PC-9 (cell line): ENCODE data around the gene FSHB. TPM values are rescaled to one million over a fixed set of nuclear protein-coding genes. Genes with fewer than 3 reads are reported as not detected.

Experiments used
- BruUV-seq: library from RNA; stranded (reverse); fragments of 400-500 nt; replicated peaks from 2 replicates; lab custom pipeline; 2021; lab: Mats Ljungman, UMichigan
- CTCF ChIA-PET: fragments of 300-600 bp; sonication (Branson Sonifier 250); formaldehyde crosslinking; loops from one replicate; lab custom pipeline; 2022; ENCODE audit warnings: antibody characterized with exemption; lab: Charles Lee
- POLR2A ChIA-PET: fragments of 300-600 bp; sonication (Branson Sonifier 250); formaldehyde crosslinking; loops from one replicate; lab custom pipeline; 2022; ENCODE audit warnings: antibody characterized with exemption; ENCODE audit not compliant: unreplicated experiment; lab: Charles Lee
- DNase-seq, 2 experiments: peaks; one replicate each; pipeline versions ENCODE4 v3.0.0 to v3.0.0-alpha.2; 2015 to 2022; ENCODE audit warnings: mixed read lengths in 1 of 2
- H2AFZ ChIP-seq: fragments of 200-600 bp; sonication (generic); 2 replicates; pipeline ENCODE4 v1.8.1; 2017; ENCODE audit warnings: antibody characterized with exemption
- H3F3A ChIP-seq: fragments of 200-600 bp; sonication (generic); 2 replicates; pipeline ENCODE4 v1.8.1; 2017; ENCODE audit warnings: antibody characterized with exemption, mild to moderate bottlenecking, low read depth; ENCODE audit not compliant: insufficient read depth
- H3K27ac ChIP-seq: fragments of 200-600 bp; sonication (generic); 2 replicates; pipeline ENCODE4 v1.6.1; 2016; ENCODE audit warnings: mixed run types
- H3K27me3 ChIP-seq: fragments of 200-600 bp; sonication (generic); 2 replicates; pipeline ENCODE4 v1.6.1; 2016; ENCODE audit warnings: low read depth, mixed run types; ENCODE audit not compliant: insufficient read depth
- H3K36me3 ChIP-seq: fragments of 200-600 bp; sonication (generic); 2 replicates; pipeline ENCODE4 v1.6.1; 2016; ENCODE audit warnings: low read depth, mixed run types
- H3K4me1 ChIP-seq: fragments of 200-600 bp; sonication (generic); replicated peaks from 2 replicates; pipeline ENCODE4 v1.6.1; 2016; ENCODE audit warnings: mixed run types; ENCODE audit not compliant: insufficient read depth
- H3K4me2 ChIP-seq: fragments of 200-600 bp; sonication (generic); 2 replicates; pipeline ENCODE4 v1.6.1; 2017; ENCODE audit warnings: mixed run types
- H3K4me3 ChIP-seq: fragments of 200-600 bp; sonication (generic); 2 replicates; pipeline ENCODE4 v1.6.1; 2016; ENCODE audit warnings: mixed run types
- H3K79me2 ChIP-seq: fragments of 200-600 bp; sonication (generic); 2 replicates; pipeline ENCODE4 v1.6.1; 2017; ENCODE audit warnings: low read depth, mixed run types
- H3K9me2 ChIP-seq: fragments of 200-600 bp; sonication (generic); 2 replicates; pipeline ENCODE4 v1.8.1; 2017; ENCODE audit warnings: mild to moderate bottlenecking; ENCODE audit not compliant: insufficient read depth
- H3K9me3 ChIP-seq: fragments of 200-600 bp; sonication (generic); 2 replicates; pipeline ENCODE4 v1.8.1; 2016; ENCODE audit warnings: low read depth; ENCODE audit not compliant: insufficient read depth
- H4K20me1 ChIP-seq: fragments of 200-600 bp; sonication (generic); 2 replicates; pipeline ENCODE4 v1.8.1; 2017; ENCODE audit not compliant: insufficient read depth
- CTCF ChIP-seq: fragments of 200-600 bp; sonication (generic); conservative IDR thresholded peaks from 2 replicates; pipeline ENCODE4 v1.6.1; 2017; ENCODE audit warnings: mixed run types, antibody characterized with exemption, mild to moderate bottlenecking, moderate library complexity
- EZH2 ChIP-seq: fragments of 200-600 bp; sonication (generic); IDR thresholded peaks from 2 replicates; pipeline ENCODE4 v1.8.0; 2017; ENCODE audit warnings: antibody characterized with exemption, low read depth
- intact Hi-C: fragments of 100-400 bp; cut with micrococcal nuclease; formaldehyde crosslinking; loops from one replicate; pipeline ENCODE4 v1.10.0; 2022; ENCODE audit not compliant: unreplicated experiment
- total RNA-seq: library from RNA; stranded (reverse); gene quantifications from 2 replicates; pipeline ENCODE4 v1.2.3, GENCODE V29; 2021

FSHB gene
- total RNA-seq, 1 experiment from 2014 or later = not detected

- no peaks in the 10 kb centered on the region for H3F3A ChIP-seq
- H3K4me2 ChIP-seq = no peak overlapping the region
- no peaks in the 10 kb centered on the region for H3K9me2 ChIP-seq
- H2AFZ ChIP-seq = no peak overlapping the region
- ChIA-PET CTCF (no interaction called here), POLR2A (no interaction called here)
- no TSS peak for BruUV-seq
- H3K27me3 ChIP-seq = no peaks in the 10 kb centered on the region
- no peak overlapping the region for H3K27ac ChIP-seq
- no peaks in the 10 kb centered on the region for H3K9me3 ChIP-seq
- no peak for DNase-seq
- no peaks in the 10 kb centered on the region for H3K79me2 ChIP-seq
- TF ChIP-seq CTCF (no peak), EZH2 (no peak)
- no peaks in the 10 kb centered on the region for H3K36me3 ChIP-seq
- intact Hi-C loops = no loop called here
- H4K20me1 ChIP-seq = no peaks in the 10 kb centered on the region
- no peak overlapping the region for H3K4me3 ChIP-seq
- no peaks in the 10 kb centered on the region for H3K4me1 ChIP-seq
These were observed 27.0 kb upstream of the FSHB start for GRCh38 chr11:30203850-30204249.

GRCh38 chr11:30206249-30206996 lies 24.4 kb upstream of the FSHB start:
- DNase-seq = no peak
- Histone ChIP-seq H3K79me2 (no peaks in the 10 kb centered on the region), H3K27me3 (no peaks in the 10 kb centered on the region), H2AFZ (no peak overlapping the region), H3K4me1 (no peaks in the 10 kb centered on the region), H3K4me3 (no peak overlapping the region), H3K9me2 (no peaks in the 10 kb centered on the region), H3K4me2 (no peak overlapping the region), H3F3A (no peaks in the 10 kb centered on the region), H3K9me3 (no peaks in the 10 kb centered on the region), H3K27ac (no peak overlapping the region), H3K36me3 (no peaks in the 10 kb centered on the region), H4K20me1 (no peaks in the 10 kb centered on the region)
- TF ChIP-seq EZH2 (no peak), CTCF (no peak)
- POLR2A ChIA-PET = no interaction called here
- intact Hi-C loops = no loop called here
- CTCF ChIA-PET = no interaction called here
- no TSS peak for BruUV-seq

- TF ChIP-seq CTCF = no peak
- TF ChIP-seq EZH2 = no peak
- H4K20me1 ChIP-seq = no peaks in the 10 kb centered on the region
- no peak overlapping the region for H2AFZ ChIP-seq
- ChIA-PET POLR2A (no interaction called here), CTCF (no interaction called here)
- intact Hi-C loops = no loop called here
- no peak for DNase-seq
- H3F3A ChIP-seq = no peaks in the 10 kb centered on the region
- H3K4me2 ChIP-seq = no peak overlapping the region
- H3K36me3 ChIP-seq = no peaks in the 10 kb centered on the region
- H3K4me3 ChIP-seq = no peak overlapping the region
- no peaks in the 10 kb centered on the region for H3K4me1 ChIP-seq
- BruUV-seq = no TSS peak
- no peaks in the 10 kb centered on the region for H3K27me3 ChIP-seq
- no peaks in the 10 kb centered on the region for H3K9me3 ChIP-seq
- no peaks in the 10 kb centered on the region for H3K9me2 ChIP-seq
- H3K79me2 ChIP-seq = no peaks in the 10 kb centered on the region
- no peak overlapping the region for H3K27ac ChIP-seq
These were observed 20.5 kb upstream of the FSHB start for GRCh38 chr11:30210357-30210756.
